Hematopoietic multipotent progenitor cell treated with erythropoietin and hydrocortisone succinate and interleukin-3 and kit ligand, for 17 days (in vitro differentiated cells): ENCODE data around the gene NIM1K.
"Not testable (repeated sequence)": the region's sequence is repeated elsewhere in the genome, so short reads cannot be mapped to it uniquely, and the experiment has no call there.

Source experiments
- DNase-seq: peaks from one replicate; pipeline ENCODE4 v3.0.0-alpha.2; 2015; ENCODE audit warnings: low spot score

Gene NIM1K

GRCh38 chr5:43314724-43315123 is 122.7 kb downstream of the NIM1K start:
- DNase-seq: no peak

GRCh38 chr5:43315263-43315662 is 123.2 kb downstream of the NIM1K start:
- DNase-seq: no peak

GRCh38 chr5:43315682-43316081 is 123.7 kb downstream of the NIM1K start:
- DNase-seq: no peak

GRCh38 chr5:43316421-43316820 is 124.4 kb downstream of the NIM1K start:
- no peak for DNase-seq

DNA sequence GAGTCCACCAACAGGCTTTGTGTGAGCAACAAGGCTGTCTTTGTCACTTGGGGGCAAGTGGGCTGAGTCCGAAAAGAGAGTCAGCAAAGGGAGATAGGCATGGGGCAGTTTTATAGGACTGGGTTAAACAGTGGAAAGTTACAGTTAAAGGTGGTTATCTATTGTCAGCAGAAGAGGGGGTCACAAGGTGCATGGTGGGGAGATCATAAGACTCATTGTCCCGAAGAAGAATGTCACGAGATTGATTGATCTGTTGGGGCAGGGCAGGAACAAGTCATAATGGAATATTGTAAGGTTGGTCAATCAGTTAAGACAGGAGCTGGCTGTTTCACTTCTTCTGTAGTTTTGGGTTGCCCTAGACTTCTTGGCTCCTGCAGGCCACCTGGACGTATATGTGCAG is 128.8 kb downstream of the NIM1K start:
- DNase-seq: no peak

DNA sequence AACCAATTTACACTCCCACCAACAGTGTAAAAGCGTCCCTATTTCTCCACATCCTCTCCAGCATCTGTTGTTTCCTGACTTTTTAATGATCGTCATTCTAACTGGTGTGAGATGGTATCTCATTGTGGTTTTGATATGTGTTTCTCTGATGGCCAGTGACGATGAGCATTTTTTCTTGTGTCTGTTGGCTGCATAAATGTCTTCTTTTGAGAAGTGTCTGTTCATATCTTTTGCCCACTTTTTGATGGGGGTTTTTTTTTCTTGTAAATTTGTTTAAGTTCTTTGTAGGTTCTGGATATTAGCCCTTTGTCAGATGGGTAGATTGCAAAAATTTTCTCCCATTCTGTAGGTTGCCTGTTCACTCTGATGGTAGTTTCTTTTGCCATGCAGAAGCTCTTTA is 131.5 kb downstream of the NIM1K start:
- not testable (repeated sequence) for DNase-seq

- not testable (repeated sequence) for DNase-seq
These were observed 133.6 kb downstream of the NIM1K start for GRCh38 chr5:43325624-43326023.
